GM13976 (cell line): Measurements from ENCODE around the gene POLR3K.

ENCODE experiments used
- DNase-seq: peaks from one replicate; pipeline ENCODE4 v3.0.0; 2012; ENCODE audit warnings: low spot score
- in situ Hi-C: fragments of 300-500 bp; cut with MboI; formaldehyde crosslinking; loops from one replicate; pipeline ENCODE4 v1.12.0; 2022; ENCODE audit warnings: low sequenced_read_pairs, mixed read lengths, inconsistent platforms; ENCODE audit not compliant: unreplicated experiment
- TF ChIP-seq, protein P1 (sequence below): IDR thresholded peaks from 2 replicates; pipeline ENCODE4 v1.5.1; 2012; ENCODE audit warnings: borderline replicate concordance, mild to moderate bottlenecking; ENCODE audit not compliant: insufficient read depth; ENCODE audit errors: extremely low read depth, missing control alignments, control extremely low read depth

The POLR3K gene

GRCh38 chr16:74747-75334, 21.4 kb upstream of the POLR3K start:
- DNase-seq = no peak
- TF ChIP-seq, protein P1, sequence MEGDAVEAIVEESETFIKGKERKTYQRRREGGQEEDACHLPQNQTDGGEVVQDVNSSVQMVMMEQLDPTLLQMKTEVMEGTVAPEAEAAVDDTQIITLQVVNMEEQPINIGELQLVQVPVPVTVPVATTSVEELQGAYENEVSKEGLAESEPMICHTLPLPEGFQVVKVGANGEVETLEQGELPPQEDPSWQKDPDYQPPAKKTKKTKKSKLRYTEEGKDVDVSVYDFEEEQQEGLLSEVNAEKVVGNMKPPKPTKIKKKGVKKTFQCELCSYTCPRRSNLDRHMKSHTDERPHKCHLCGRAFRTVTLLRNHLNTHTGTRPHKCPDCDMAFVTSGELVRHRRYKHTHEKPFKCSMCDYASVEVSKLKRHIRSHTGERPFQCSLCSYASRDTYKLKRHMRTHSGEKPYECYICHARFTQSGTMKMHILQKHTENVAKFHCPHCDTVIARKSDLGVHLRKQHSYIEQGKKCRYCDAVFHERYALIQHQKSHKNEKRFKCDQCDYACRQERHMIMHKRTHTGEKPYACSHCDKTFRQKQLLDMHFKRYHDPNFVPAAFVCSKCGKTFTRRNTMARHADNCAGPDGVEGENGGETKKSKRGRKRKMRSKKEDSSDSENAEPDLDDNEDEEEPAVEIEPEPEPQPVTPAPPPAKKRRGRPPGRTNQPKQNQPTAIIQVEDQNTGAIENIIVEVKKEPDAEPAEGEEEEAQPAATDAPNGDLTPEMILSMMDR = no peak
- in situ Hi-C loops = no loop called here

DNA sequence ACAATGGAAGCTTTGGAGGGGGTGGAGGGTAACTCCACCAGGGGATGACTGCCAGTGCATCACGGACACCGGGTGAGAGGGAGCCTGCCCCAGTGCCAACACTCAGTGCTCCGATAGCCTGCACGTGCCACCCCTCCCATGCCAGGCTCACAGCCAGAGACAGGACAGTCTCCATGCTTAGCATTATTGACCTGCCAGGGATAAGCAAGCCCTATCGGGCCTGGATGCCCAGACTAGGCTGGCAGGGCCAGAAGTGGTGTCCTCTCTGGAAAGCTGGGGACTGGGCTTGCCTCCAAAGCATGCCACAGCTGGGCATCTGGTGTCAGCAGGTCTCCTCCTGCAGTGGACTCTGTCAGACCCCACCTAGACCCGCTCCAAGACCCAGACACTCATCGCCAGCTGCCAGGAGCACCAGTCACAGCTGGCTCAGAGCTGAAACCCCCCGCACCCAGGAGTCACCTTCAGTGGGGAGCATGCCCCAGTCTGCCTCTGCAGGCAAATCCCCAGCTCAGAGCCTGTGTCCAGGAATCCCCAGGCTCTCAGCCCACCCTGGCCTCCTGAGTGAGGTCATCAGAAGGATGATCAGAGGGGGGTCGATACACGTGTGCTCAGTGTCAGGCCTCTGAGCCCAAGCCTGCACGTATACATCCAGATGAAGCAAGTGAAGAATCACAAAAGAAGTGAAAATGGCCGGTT, 20.8 kb upstream of the POLR3K start:
- DNase-seq = no peak
- in situ Hi-C loops = no loop called here
- TF ChIP-seq, protein P1 = no peak

DNA sequence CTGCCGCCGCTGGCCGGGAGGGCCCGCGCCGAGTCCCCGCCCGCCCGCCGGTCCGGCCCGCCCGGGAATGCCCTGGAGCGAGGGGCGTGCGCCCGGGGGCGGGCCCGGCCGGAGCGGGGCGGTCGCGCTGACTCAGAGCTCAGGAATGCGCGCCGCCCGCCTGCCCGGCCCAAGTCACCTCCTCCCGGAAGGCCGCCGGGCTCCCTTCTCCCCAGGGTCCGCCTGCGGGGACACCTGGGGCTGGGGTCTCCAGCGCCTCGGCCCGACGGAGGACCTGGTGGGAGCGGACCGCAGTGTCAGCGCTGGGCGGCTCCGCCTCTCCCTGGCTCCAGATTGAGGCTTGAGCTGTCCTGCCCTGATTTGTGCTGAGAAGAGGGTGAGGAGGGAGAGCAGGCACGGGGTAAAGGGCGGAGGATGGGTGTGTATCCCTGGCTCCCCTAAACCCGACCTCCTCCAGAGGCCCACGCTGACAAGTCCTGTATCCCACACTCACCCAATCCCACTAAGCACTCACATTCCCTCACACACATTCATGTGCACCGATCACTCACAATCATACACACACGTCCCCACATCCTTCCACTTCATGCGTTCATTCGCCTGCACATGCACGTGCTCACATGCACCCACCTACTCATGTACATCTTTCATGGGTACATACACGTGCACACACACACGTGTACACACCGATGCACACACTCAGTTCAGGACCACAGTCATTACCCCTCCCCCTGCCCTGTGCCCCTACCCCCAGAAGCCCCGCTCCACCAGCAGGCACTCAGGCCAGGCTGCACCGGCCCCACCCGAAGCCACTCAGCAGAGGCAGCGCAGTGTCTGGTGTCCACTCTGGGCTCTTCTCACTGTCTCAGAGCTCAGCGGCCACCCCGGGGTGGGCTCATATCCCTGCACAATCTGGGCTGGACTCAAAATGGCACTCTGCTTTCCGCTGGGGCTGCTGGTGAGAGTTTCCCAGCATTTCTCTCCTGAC, 19.4 kb upstream of the POLR3K start, which contains the start of gene RHBDF1:
TSS of gene RHBDF1 (minus strand) at position 71 of the 988 bp plus-strand sequence. CDS start 7,616 bp downstream, outside the sequence.
- DNase-seq = peak; percentile 74
- TF ChIP-seq, protein P1 = no peak
- in situ Hi-C loops = no loop called here

DNA sequence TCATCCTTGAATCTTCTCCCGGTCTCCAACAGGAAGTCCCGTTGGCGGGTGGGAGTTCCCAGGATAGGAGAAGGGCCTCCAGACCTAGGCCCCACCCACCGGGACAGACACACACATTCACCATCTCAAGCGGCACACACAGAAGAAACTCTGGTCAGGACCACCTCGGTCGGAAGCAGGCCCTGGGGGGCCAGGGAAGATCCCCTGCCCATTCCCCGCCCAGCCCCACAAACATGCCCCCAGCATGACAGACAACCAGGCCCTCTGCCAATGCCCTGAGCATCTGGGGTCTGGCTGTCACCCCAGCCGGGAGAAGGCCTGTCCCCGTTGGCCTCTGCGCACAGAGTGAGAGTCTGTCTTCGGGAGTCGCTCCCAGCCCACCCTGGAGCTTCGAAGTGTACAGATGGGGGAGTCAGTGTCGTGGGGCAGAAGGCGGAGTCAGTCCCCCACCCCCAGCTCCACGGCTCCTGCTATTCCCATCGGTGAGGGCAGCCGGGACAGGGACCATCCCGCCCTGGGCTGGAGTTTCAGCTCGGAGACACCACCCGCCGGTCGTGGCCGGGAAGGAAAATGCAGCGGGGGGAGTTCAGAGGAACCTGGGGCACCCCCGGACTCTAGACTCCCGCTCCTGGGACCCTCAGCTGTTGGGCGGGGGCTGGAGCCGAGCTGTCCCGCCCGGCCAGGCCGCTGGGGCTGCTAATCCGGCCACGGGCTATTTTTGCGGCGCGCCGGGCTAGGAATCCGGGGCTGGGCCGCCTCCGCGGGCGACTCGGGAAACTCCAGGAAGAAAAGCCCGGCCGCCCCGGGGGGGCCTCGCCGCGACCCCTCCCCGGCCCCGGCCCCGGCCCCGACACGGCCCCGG, 18.4 kb upstream of the POLR3K start:
- DNase-seq = no peak
- in situ Hi-C loops = no loop called here
- TF ChIP-seq, protein P1 = no peak

- in situ Hi-C loops = no loop called here
- TF ChIP-seq, protein P1 = no peak
- no peak for DNase-seq
Measured at GRCh38 chr16:71210-71539, 17.8 kb upstream of the POLR3K start.
